ENCODE data around the gene S100A7.
"Not testable (repeated sequence)": the region's sequence is repeated elsewhere in the genome, so short reads cannot be mapped to it uniquely, and the experiment has no call there.

The S100A7 gene

DNA sequence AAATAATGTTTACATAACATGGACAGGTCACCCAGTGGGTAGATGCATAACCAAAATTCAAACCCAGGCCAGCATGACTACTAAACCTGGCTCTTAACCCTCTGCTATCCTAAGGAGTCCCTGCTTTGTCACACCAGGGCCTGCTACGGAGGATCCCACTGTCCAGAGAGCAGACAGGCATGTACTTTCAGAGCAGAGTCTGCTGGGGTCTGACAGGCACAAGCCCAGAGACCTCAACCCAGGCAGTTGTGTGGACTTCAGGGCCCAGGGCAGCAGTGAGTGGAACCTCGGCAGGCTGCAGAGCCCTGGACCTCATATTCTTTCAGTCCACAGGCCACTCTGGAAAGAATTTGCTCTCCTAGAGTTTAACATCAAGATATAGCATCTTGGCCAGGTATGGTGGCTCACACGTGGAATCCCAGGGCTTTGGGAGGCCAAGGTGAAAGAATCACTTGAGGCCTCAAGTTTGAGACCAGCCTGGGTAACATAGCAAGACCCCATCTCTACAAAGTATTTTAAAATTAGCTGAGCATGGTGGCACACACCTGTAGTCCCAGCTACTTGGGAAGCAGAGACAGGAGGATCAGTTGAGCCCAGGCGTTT, 16.1 kb upstream of the S100A7 start:
- no peak for DNase-seq (ENCODE audit: low spot score)

DNA sequence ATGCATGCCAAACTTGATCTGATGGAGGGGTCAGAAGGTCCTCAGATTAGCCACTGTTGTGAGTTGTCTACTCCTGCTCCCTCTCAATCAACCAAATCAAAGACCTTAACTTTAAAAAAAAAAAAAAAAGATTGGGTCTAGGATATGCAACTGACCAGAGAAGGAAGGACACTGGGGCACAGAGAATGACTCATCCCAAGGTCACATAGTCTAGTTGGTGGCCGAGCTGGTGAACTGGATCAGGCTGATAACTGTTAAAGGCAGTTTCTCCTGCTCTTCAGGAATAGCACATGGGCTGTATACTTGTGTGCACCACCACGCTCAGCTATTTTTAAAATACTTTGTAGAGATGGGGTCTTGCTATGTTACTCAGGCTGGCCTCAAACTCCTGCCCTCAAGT, 14.8 kb upstream of the S100A7 start:
- DNase-seq (ENCODE audit: low spot score), result no peak

DNA sequence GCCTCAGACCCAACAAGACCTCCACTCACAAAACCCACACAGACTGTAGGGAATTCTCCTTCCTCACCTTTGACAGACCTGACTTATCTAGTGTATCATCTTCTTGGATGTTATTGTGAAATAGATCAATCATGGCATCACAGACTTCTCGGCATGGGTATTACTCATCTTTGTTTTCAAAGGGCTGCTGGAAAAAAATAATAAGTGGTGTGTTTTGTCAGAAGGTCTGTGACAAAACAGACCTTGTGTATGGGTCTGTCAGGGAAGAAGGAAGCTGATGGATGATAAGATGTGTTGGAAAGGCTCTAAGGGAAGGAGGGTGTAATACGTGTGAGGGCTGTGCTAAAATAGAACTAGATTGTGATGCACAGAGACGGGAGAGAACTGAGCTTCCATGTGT, 13.9 kb upstream of the S100A7 start:
- no peak for DNase-seq (ENCODE audit: low spot score)

DNA sequence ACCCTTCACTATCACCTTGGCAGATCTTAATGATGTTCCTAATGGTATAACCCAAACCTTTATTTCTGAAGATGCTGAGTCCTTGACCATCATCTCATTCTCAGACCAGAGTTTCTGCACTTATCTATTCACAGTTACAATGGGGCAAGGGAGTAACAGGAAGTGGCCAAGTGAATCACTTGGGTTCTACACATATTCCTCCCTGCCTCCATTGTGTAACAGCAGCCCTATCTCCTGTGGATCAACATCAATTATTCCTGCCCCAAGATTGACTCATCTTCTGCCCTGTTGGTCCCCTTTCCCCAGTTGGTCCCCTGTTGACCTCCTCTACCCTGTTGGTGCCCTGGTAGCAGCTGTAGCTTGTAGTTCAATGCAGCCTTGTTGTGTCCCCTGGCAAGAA, 10.3 kb upstream of the S100A7 start:
- no peak for DNase-seq (ENCODE audit: low spot score)

DNA sequence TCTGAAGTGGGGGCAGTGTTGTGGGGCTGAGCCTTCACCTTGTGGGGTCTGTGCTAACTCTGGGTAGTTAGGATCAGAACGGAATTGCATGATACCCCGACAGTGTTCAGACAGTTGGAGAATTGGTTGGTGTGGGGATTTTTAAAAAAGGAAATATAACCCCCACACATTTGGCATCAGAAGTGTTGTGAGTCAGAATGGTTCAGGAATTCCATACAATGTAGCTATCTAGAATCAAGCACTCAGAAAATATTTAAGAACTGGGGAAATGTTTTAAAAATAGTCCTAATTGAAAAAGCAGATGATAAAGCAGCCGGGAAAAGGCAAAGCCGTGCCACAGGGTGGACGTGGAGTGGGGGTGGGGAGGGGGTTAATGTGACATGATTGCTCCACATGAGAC, 6.5 kb upstream of the S100A7 start:
- peak; percentile 18 for DNase-seq (ENCODE audit: low spot score)

DNA sequence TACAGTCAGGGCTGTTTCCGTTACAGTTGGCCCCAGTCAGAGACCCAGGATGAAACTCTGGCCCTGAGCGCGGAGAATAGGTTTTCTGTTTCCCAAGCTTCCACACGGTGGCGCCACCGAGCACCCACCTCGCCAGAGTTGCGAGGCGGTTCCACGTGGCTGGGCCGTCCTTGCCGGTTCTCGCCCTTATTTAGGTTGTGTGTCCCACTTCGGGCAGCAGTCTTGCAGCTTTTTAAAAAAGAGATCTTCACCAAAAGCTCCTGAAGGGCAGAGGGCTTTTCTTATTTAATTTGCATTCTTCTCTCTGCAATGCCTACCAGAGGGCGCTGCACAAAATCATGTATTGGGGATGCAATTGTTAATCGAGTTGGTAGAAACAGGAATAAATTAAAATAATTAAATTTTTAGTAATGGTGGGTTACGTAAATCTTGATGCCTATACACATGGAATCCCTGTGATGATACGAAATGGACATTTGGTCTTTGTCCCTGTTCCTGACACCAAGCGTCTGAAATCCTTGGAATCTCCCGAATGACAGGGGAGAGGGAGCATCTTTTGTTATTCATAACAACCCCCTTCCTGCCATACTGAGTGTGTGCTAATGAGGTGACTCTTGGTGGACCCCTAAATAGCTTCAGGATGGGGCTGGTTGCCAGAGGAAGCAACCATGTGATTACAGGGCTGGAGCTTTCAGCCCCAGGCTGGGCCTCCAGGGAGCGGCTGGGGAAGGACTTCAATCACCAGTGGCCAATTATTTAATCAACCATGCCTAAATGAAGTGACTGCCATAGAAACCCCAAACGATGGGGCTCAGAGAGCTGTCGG, 5.6 kb upstream of the S100A7 start:
- DNase-seq (ENCODE audit: low spot score), result peak; percentile 59

DNA sequence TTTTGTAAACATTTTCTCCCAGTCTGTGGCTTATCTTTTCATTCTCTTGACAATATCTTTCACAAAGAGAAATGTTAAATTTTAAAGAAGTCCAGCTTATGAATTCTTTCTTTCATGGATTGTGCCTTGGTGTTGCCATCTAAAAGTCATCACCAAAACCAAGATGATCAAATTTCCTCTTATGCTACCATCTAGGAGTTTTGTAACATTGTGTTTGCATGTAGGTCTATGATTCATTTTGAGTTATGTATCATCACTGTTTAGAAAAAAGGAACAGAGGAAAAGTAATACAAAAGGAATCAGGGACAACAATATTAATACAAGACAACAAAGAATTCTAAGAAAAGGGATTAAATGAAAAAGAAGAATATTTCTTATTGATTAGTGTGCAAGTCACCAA, 2.3 kb upstream of the S100A7 start:
- not testable (repeated sequence) for DNase-seq (ENCODE audit: low spot score)

DNA sequence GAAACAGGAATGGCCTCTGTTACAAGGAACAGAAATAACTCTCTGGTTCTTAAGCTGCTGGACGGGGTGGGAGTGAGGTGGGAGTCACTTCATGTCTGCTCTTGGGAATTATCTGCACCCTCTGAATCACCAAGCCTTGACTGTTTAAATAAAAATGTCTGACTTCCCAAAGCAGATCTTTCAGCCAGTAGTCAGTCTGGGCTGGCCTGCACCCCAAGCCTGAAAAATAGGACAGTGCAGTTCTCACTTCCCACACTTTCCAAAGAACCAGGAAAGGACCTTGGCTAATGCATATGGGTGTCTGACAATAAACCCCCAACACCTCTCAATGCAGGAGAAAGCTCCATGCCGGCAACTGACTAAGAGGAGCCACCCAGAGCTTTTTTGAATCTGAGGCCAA, 796 bp downstream of the S100A7 start:
- DNase-seq (ENCODE audit: low spot score), result no peak

DNA sequence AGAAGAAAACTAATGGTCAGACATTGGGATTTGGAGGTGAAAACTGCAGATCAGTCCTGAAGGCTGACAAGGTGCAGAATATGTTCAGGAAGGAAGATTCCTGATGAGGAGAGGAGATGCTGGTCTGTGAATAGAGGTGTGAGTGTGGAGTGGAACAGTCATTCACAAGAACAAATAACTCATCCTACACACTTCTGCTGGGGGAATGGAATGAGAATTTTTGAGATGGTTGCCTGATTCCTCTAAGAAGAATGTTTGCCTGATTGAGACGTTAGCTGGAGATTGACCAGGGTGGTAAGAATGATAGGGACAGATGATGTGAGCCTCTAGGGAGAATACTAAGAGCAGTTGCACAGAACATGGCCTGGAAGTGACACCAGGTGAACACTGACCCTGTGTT, 4.1 kb downstream of the S100A7 start:
- DNase-seq (ENCODE audit: low spot score), result no peak

DNA sequence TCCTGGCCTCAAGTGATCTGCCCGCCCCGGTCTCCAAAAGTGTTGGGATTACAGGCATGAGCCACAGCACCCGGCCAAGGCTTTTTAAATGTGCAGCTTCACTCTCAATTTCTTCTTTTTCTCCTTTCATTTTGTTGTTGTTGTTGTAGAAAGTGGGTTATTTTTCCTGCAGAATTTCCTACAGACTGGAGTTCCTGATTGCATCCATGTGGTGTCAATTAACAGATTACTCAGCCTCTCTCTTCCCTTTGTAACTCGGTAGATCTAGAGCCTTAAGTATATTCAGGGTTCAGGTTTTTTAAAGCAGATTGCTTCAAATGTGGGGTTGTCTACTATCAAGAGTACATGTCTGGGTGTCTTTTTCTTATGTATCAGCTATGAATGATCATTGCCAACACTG, 11.6 kb downstream of the S100A7 start:
- DNase-seq (ENCODE audit: low spot score), result not testable (repeated sequence)

DNA sequence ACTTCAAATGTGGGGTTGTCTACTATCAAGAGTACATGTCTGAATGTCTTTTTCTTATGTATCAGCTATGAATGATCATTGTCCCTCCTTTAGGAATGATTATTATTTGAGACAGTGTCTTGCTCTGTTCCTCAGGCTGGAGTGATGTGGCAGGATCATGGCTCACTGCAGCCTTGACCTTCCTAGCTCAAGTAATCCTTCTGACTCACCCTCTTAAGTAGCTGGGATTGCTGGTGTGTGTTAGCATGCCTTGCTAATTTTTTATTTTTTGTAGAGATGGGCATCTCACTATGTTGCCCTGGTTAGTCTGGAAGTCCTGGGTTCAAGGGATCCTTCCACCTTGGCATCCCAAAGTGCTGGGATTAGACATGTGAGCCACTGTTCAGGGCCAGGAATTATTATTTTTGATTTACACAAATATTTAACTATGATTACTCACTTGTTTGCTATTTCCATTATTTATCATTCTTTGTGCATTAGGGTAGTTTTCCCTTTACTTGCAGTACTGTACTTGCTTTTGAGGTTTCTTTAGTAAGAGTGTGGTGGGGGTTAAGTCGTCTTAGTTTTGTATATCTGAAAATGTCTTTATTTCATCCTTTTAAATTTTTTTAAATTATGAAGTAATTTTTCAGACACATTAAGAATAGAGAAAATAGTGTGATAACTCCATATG, 12.8 kb downstream of the S100A7 start:
- no peak for DNase-seq (ENCODE audit: low spot score)

DNA sequence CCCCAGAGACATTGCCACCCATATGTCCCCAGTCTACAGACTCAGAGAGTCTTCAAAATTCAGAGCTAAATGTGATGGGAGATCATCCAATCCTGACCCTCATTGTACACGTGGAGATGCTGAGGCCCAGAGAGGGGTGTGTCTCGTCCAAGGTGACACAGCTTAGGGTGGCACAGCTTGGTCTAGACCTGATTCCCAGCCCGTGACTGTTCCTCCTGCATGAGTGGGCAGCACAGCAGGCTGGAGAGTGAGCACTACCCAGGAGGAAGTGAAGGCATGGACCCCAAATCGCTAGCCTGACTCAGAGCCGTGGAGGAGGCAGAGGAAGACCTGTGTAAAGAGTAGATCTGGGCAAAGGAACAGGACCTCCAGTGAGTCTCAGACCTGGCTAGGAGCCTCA, 16.4 kb downstream of the S100A7 start:
- no peak for DNase-seq (ENCODE audit: low spot score)

DNA sequence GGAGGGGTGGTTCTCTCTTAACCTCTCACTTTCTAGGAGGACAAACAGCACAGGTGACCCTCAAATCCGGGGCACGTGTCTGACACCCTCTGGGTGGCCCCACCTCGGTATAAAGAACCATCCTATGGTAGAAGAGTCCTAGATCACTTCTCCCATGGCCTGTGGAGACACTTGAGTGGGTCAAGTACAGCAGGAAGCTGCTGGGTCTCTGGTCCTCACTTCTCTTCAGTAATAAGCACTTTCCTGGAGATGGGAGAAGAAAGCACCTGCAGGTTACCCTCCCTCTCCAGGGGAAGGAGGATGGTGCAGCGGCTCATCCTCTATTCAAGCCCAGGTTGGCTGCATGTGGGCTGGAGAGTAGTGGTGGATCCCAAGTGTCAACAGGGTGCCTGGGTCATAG, 17.0 kb downstream of the S100A7 start:
- no peak for DNase-seq (ENCODE audit: low spot score)

DNA sequence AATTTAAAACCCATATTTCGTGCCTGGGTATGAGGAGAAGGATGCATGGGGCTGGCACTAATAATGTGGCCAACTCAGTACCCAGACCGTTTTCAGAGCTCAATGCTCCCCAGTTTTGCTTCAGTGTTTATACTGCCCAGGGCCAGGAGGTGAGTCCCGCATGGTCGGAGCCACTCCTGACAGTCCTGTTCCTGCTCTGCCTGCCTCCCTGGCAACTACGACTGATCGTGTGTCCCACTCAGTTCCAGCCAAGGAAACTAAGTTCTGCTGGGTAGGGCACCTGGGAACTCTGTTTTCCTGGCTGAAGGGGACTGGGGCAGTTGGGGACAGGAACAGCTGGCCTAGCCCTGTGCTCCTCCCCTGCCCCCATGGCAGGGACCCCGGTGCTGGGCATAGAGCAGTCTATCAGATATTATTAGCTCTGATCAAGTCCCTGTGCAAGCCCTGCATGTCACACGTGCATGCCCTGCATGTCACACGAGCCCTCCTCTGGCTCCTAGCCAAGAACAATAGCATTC, 19.2 kb downstream of the S100A7 start:
- DNase-seq (ENCODE audit: low spot score), result no peak

DNA sequence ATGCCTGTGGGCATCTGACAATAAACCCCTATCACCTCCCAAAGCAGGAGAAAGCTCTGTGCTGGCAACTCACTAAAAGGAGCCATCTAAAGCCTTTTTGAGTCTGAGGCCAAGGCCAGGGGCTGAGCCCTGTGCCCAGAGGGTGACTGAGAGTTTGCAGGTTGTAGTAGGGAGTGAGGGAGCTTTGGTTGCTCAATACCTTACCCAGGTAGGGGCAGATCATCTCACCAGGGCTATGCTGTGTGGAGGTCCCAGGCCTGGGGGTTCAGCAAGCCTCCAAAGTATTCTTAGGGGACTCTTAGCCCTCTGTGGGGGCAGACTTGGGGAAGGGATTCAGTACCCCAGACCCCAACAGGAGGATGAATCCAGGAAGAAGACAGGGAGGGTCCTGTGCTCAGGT, 21.2 kb downstream of the S100A7 start:
- no peak for DNase-seq (ENCODE audit: low spot score)

DNA sequence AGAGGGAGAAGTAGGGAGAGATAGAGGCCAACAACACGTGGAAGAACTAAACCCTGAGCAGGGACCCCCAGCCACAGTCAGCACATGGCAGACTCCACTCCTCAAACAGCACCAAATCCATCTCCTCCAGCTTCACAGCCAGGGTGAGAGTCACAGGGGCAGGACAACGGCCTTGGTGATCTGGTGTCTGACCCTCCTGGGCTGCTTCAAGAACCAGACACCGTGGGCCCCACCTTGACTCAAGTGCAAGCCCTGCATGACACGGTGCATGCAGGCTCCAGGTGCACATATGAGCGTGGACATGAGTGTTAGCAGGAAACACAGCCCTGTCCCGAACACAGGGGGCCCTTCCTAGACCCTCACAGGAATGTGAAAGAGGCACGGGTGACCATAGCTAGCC, 21.9 kb downstream of the S100A7 start:
- DNase-seq (ENCODE audit: low spot score), result no peak

DNA sequence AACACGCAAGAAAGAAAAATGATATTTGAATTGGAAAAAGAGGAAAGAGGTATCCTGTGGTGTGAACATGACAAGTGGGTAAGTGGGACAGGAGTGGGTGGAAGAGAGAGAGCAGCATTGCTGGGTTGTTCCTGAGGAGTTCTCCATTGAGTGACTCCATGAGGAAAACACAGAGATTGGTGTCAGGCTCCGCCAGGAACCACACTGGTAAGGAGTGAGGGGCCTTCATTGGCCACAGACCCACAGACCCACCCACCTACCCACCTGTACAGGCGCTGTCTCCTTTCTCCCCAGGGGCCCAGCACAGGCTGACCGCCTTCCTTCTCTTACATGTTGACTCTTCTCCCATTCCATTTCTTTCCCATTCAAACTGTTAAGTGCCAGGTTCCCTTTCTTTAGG, 23.2 kb downstream of the S100A7 start:
- DNase-seq (ENCODE audit: low spot score), result no peak

DNA sequence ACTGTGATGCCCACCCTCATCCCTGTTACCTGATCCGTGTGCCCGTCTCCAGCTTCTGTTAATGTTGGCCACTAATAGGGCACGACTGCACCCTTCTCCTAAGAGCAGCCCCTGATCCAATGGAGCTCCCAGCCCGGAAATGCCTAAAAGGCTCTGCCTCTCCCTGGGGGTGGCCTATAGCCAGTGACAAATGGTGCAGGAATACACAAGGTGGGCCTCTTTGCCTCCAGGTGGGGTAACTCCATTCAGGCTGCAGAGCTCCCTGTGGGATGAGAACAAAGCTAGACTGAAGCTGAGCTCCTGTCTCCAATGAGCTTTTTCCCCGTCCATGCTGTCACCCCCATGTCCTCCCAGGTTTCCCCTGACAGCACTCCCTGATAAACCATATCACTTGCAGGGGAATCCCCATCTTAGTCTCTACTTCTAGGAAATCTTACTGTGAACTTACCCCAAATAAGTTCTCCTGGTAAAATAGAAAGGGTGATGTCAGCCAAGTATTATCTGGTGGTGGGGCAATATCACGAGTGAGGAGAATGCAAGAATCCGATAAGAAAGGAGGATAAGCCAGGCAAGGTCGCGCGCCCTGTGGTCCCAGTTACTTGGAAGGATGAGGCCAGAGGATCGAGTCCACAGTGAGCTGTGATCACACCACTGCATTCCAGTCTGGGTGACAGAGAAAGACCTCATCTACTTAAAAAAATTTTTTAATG, 25.6 kb downstream of the S100A7 start:
- DNase-seq (ENCODE audit: low spot score), result no peak

DNA sequence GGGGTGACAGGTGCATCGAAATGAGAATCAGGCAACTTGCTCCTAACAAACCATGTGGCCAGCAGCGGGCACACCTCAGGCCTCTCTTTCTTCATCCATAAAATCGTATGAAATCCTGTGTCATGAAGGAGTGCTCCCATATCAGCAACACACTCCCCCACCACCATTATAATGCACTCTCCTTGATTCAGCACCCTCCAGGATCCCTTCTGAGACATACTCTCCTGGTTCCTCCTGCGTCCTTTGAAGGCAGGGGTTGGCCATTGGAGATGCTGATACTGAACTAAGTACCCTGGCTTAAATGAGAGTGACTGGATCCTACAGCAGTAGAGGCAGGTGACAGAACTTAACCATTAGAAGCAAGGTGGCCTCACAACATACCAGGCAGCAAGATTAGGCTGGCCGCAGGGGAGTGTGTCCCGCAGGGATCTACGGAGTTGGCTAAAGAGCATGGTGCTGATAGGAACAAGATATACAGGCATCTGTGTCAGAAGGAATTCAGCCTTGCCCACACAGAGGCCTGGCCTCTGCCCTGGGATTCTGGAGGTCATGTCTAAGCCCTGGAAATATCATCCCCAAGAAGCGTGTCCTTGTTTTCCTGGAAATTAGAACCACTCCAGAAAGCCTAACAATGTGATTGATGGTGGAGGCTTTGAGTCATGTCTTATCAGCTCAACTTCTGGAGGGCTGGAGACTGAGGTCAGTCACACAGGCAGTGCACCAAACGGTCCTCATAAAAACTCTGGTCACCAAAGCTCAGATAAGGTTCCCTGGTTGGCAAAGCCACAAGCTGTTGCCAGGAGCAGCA, 27.4 kb downstream of the S100A7 start:
- DNase-seq (ENCODE audit: low spot score), result no peak

DNA sequence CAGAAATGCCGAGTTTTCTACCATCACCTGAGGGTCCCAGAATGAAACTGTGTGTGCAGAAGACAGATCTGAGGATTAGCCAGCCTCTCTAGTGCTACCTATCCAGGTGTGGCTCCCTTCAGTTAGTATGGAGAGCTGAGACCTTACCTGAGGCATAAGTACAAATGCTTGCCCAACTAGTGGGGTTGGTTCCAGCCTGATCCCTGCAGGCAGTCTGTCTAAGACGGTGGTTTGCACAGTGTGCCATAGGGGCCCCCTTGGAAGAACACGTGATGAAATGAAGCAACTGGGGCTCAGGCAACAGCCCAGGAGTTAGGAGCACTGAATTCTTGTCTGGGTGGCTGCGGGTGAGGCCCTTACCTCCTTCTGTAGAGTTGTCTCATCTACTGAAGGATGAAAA, 28.5 kb downstream of the S100A7 start:
- no peak for DNase-seq (ENCODE audit: low spot score)

DNA sequence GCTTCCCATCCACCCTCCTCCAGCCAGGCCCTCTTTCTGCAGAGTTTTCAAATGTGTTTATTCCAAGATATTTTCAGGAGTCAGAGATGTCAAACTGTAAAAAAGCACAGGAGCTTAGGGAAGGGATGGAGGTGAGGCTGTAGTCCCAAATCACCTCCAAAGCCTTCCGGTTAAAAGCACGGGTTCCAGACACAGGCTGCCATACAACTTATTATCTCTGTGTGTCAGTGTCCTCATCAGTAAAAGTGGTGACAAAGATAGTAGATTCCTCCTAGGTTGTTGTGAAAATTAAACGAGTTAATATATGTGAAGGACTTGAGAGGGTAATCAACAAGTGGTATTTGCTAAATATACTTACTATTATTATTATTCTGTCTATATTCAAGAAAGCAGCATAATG, 29.0 kb downstream of the S100A7 start:
- no peak for DNase-seq (ENCODE audit: low spot score)

DNA sequence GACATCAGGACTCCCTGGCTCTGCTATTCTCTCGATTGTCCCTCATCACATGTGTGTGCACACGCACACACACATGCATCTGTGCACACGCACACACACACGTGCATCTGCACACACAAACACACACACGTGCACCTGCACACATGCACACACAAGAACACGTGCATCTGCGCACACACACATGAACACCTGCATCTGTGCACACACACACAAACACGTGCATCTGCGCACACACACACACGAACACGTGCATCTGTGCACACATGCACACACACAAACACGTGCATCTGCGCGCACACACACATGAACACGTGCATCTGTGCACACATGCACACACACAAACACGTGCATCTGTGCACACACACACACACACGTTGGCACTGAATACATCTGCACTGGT, 29.4 kb downstream of the S100A7 start:
- DNase-seq (ENCODE audit: low spot score), result no peak
